DOHH2 (cell line): ENCODE data around the gene KRTAP5-3.

ENCODE experiments used
- H3F3A ChIP-seq: fragments of 200-600 bp; sonication (generic), shearing (Covaris generic); 2 replicates; pipeline ENCODE4 v1.6.0; 2016; ENCODE audit warnings: antibody characterized with exemption, mild to moderate bottlenecking; ENCODE audit not compliant: control insufficient read depth, insufficient read depth
- H3K27ac ChIP-seq: fragments of 200-600 bp; sonication (generic); 2 replicates; pipeline ENCODE4 v1.5.1; 2014; ENCODE audit warnings: low read depth, mild to moderate bottlenecking, low read length, moderate library complexity
- H3K27me3 ChIP-seq: fragments of 200-600 bp; sonication (generic); 2 replicates; pipeline ENCODE4 v1.6.1; 2014; ENCODE audit warnings: mild to moderate bottlenecking, low read length, mixed read lengths; ENCODE audit not compliant: control insufficient read depth
- H3K36me3 ChIP-seq: fragments of 200-600 bp; sonication (generic); 2 replicates; pipeline ENCODE4 v1.6.1; 2014; ENCODE audit warnings: mild to moderate bottlenecking, low read length, moderate library complexity, mixed read lengths; ENCODE audit not compliant: control insufficient read depth
- H3K4me1 ChIP-seq: fragments of 200-600 bp; sonication (generic); 2 replicates; pipeline ENCODE4 v1.6.1; 2014; ENCODE audit warnings: mild to moderate bottlenecking, low read length, mixed read lengths; ENCODE audit not compliant: control insufficient read depth
- H3K4me2 ChIP-seq: fragments of 200-600 bp; sonication (generic); 2 replicates; pipeline ENCODE4 v1.6.0; 2014; ENCODE audit warnings: mild to moderate bottlenecking, low read length, moderate library complexity
- H3K4me3 ChIP-seq: fragments of 200-600 bp; sonication (generic); 2 replicates; pipeline ENCODE4 v1.5.1; 2014; ENCODE audit warnings: mild to moderate bottlenecking, low read length, mixed read lengths
- H3K79me2 ChIP-seq: fragments of 200-600 bp; sonication (generic); 2 replicates; pipeline ENCODE4 v1.6.1; 2014; ENCODE audit warnings: mild to moderate bottlenecking, low read length, mixed read lengths; ENCODE audit not compliant: control insufficient read depth
- H3K9me2 ChIP-seq: fragments of 200-600 bp; sonication (generic); replicated peaks from 2 replicates; pipeline ENCODE4 v1.6.1; 2014; ENCODE audit warnings: mild to moderate bottlenecking, low read length, mixed read lengths; ENCODE audit not compliant: control insufficient read depth
- H3K9me3 ChIP-seq: fragments of 200-600 bp; sonication (generic); 2 replicates; pipeline ENCODE4 v1.6.1; 2014; ENCODE audit warnings: antibody characterized with exemption, low read length, mixed read lengths; ENCODE audit not compliant: control insufficient read depth, insufficient read depth
- H4K20me1 ChIP-seq: fragments of 200-600 bp; sonication (generic); 2 replicates; pipeline ENCODE4 v1.6.0; 2014; ENCODE audit warnings: low read depth, mild to moderate bottlenecking, antibody characterized with exemption, low read length, moderate library complexity; ENCODE audit not compliant: control insufficient read depth, insufficient read depth
- EZH2phosphoT487 ChIP-seq: fragments of 200-600 bp; sonication (generic); IDR thresholded peaks from 2 replicates; pipeline ENCODE4 v1.6.1; 2017; ENCODE audit warnings: borderline replicate concordance, mild to moderate bottlenecking, antibody characterized with exemption, low read length, moderate library complexity, mixed read lengths
- TF ChIP-seq, protein P1 (sequence below): fragments of 200-600 bp; sonication (generic); IDR thresholded peaks from one replicate; pipeline ENCODE4 v1.5.1; 2014; ENCODE audit warnings: antibody characterized with exemption, mild to moderate bottlenecking, low read depth, low read length; ENCODE audit not compliant: poor library complexity, severe bottlenecking

Gene KRTAP5-3

GRCh38 chr11:1574933-1575242 is 33.4 kb downstream of the KRTAP5-3 start:
- peaks cover 45% of the 10 kb centered on the region for H3K27me3 ChIP-seq
- no peaks in the 10 kb centered on the region for H3F3A ChIP-seq
- no peaks in the 10 kb centered on the region for H3K36me3 ChIP-seq
- H3K4me2 ChIP-seq = peak overlapping the region; percentile 79
- H3K9me2 ChIP-seq = no peaks in the 10 kb centered on the region
- H4K20me1 ChIP-seq = no peaks in the 10 kb centered on the region
- H3K4me3 ChIP-seq = no peak overlapping the region
- peaks cover 28% of the 10 kb centered on the region for H3K4me1 ChIP-seq
- no peaks in the 10 kb centered on the region for H3K79me2 ChIP-seq
- TF ChIP-seq EZH2phosphoT487 = no peak
- TF ChIP-seq, protein P1, sequence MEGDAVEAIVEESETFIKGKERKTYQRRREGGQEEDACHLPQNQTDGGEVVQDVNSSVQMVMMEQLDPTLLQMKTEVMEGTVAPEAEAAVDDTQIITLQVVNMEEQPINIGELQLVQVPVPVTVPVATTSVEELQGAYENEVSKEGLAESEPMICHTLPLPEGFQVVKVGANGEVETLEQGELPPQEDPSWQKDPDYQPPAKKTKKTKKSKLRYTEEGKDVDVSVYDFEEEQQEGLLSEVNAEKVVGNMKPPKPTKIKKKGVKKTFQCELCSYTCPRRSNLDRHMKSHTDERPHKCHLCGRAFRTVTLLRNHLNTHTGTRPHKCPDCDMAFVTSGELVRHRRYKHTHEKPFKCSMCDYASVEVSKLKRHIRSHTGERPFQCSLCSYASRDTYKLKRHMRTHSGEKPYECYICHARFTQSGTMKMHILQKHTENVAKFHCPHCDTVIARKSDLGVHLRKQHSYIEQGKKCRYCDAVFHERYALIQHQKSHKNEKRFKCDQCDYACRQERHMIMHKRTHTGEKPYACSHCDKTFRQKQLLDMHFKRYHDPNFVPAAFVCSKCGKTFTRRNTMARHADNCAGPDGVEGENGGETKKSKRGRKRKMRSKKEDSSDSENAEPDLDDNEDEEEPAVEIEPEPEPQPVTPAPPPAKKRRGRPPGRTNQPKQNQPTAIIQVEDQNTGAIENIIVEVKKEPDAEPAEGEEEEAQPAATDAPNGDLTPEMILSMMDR = no peak
- no peaks in the 10 kb centered on the region for H3K9me3 ChIP-seq
- no peak overlapping the region for H3K27ac ChIP-seq

DNA sequence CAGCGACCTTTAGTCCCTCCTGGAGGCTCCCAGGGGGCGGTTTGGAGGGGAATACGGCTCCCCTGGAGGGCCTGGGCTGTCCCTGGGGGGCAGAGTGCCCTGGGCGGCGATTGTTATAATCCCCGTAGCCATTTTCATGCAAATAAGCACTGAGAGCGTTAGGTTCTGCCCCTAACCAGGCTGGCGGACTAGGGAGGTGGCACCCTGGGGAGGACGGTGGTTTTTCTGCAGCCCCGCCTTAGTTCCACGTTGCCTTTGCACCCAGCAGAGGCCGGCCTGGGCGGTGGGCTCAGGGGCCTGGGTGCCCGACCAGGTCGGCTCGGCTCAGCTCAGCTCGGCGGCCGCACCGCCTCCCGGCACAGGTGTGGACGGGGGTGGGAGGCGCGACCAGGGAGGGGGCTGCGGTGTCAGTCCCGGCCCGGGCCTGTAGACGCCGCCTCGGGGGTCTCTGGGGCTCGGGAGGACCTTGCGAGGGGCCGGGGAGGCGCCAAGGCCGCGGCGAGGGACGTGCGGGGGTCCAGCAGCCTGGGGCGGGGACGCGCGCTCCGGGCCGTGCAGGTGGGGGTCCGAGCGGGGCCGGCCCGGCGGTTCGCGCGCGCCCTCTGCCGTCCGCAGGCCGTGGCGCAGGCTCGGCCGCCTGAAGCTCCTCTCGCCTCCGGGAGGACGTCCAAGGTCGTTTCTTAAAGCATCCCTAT is 33.9 kb downstream of the KRTAP5-3 start:
- Histone ChIP-seq H4K20me1 (no peaks in the 10 kb centered on the region), H3K36me3 (no peaks in the 10 kb centered on the region), H3K79me2 (no peaks in the 10 kb centered on the region), H3K9me2 (no peaks in the 10 kb centered on the region), H3K27ac (no peak overlapping the region), H3F3A (no peaks in the 10 kb centered on the region), H3K4me2 (peak overlapping the region; percentile 79), H3K9me3 (no peaks in the 10 kb centered on the region), H3K4me1 (peaks cover 28% of the 10 kb centered on the region), H3K27me3 (peaks cover 49% of the 10 kb centered on the region), H3K4me3 (peak overlapping the region; percentile 61)
- TF ChIP-seq, protein P1 = peak; percentile 71
- TF ChIP-seq EZH2phosphoT487 = no peak

- no peaks in the 10 kb centered on the region for H4K20me1 ChIP-seq
- H3K27ac ChIP-seq = no peak overlapping the region
- TF ChIP-seq EZH2phosphoT487 = no peak
- TF ChIP-seq, protein P1 = no peak
- no peaks in the 10 kb centered on the region for H3K9me2 ChIP-seq
- no peaks in the 10 kb centered on the region for H3K36me3 ChIP-seq
- H3K79me2 ChIP-seq = no peaks in the 10 kb centered on the region
- H3F3A ChIP-seq = no peaks in the 10 kb centered on the region
- peaks cover 28% of the 10 kb centered on the region for H3K4me1 ChIP-seq
- no peaks in the 10 kb centered on the region for H3K9me3 ChIP-seq
- H3K4me2 ChIP-seq = peak overlapping the region; percentile 79
- peak overlapping the region; percentile 61 for H3K4me3 ChIP-seq
- peaks cover 49% of the 10 kb centered on the region for H3K27me3 ChIP-seq
Observed at GRCh38 chr11:1573903-1574237, 34.4 kb downstream of the KRTAP5-3 start.
